GM10266 (cell line): ENCODE data around the gene UFM1.
A peak's percentile ranks its signal among the peaks of the same experiment; 100 is the strongest.
"Not testable (repeated sequence)": the region's sequence is repeated elsewhere in the genome, so short reads cannot be mapped to it uniquely, and the experiment has no call there.

Source experiments
- DNase-seq: peaks from one replicate; pipeline ENCODE4 v3.0.0; 2012; ENCODE audit errors: extremely low spot score
- TF ChIP-seq, protein P1 (sequence below): IDR thresholded peaks from 2 replicates; pipeline ENCODE4 v1.5.1; 2012; ENCODE audit warnings: mild to moderate bottlenecking, low read depth; ENCODE audit not compliant: control insufficient read depth, insufficient read depth; ENCODE audit errors: missing control alignments

The UFM1 gene

GRCh38 chr13:38348861-38349389, 726 bp upstream of the UFM1 start:
- DNase-seq, result no peak
- TF ChIP-seq, protein P1, sequence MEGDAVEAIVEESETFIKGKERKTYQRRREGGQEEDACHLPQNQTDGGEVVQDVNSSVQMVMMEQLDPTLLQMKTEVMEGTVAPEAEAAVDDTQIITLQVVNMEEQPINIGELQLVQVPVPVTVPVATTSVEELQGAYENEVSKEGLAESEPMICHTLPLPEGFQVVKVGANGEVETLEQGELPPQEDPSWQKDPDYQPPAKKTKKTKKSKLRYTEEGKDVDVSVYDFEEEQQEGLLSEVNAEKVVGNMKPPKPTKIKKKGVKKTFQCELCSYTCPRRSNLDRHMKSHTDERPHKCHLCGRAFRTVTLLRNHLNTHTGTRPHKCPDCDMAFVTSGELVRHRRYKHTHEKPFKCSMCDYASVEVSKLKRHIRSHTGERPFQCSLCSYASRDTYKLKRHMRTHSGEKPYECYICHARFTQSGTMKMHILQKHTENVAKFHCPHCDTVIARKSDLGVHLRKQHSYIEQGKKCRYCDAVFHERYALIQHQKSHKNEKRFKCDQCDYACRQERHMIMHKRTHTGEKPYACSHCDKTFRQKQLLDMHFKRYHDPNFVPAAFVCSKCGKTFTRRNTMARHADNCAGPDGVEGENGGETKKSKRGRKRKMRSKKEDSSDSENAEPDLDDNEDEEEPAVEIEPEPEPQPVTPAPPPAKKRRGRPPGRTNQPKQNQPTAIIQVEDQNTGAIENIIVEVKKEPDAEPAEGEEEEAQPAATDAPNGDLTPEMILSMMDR, result no peak

DNA sequence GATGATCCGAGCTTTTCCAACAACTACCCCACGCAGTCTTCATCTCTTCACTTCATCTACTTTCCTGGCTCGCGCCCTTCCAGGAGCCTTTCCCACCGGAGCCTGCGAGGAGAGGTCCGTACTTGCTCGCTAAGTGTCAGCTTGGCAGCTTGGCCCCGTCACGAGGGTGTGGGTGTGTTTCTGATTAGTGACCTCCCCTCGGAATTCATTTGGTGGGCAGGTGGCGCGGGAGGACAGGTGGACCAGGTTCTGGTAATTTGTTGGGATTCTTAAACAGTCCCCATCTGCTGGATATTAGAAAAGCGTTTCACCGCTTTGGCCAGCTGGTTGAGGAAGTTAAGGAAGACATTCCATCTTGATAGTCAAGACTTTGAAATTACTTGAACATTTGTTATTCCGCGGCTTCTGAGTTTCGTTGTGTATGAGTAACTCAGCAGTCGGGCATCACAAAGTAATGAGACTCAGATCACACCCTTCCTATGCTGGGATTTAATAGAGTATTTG, 515 bp downstream of the UFM1 start:
- TF ChIP-seq, protein P1, result no peak
- DNase-seq, result peak; percentile 18

DNA sequence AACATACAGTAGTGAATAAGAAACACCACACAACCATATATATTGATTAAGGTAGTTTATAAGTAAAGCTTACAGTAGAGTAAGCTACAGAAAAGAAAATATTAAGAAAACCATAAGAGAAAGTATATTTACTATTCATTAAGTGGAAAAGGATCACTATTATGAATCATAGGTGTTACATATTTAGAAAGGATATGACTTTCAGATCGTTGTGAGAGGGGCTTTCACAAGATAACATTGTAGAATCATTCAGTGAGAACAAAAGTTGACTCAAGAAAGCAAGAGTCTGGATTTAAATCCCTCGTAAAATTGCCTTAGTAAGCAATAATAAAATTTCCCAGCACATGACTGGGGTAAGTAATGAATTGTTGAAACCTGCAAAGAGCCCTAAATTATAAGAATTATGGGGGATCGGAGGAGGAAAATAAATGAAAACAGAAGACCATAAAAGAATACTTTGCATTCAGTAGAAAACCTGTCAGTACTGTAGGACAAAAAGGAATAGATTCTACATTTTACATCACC, 6.0 kb downstream of the UFM1 start:
- TF ChIP-seq, protein P1, result no peak

DNA sequence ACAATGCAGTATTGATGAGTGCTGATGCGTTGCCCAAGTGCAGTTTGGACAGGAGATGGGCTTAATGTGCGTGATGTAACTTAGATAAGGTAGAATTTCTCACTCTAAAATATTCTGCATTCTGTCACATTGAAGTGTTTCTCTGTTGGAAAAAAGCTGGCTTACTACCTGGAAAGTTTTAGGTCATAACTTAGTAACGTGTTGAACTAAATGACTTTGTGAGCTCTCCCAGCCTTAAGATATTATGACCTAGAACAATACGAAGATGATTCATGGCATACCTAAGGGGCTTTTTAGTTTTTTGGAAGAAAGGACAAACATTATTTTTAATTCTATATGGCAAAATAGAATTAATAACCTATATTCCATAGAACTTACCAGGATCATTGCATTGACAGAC, 9.0 kb downstream of the UFM1 start:
- no peak for DNase-seq
- TF ChIP-seq, protein P1, result no peak

More for the DNA sequence above, 6.0 kb downstream of the UFM1 start:
- DNase-seq, result no peak

DNA sequence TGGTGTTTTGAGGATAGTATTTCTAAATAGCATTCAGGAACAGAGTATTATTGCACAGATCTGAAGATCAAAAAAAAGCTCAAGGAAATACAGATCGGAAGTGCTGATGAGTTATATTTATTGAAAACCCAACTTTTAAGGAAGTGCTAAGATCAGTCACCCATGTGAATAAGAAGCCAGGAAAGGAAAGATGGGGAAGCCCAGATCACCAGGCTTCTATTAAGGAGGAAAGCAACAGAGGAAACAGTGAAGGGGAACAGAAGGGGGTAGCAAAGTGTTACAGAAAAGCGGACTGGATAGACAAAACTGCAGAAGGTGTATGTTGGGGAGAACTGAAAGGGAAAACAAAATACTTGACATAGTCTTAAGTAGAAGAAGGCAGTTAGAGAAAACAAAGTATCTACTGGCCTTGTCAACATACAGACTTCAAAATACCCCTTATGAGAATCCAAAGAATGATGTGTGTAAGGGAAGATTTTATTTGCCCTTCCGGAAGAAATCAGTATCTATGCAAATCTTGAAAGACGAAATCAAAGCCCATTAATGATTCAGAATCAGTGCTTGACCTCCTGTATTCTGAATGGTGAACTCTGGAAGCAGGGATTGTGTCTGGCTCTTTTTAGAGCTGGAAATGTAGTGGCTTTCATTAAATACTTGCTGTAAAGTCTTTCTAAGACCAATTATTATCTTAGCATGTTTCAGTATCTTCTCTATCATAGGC, 12.1 kb downstream of the UFM1 start:
- DNase-seq, result no peak
- TF ChIP-seq, protein P1, result no peak

DNA sequence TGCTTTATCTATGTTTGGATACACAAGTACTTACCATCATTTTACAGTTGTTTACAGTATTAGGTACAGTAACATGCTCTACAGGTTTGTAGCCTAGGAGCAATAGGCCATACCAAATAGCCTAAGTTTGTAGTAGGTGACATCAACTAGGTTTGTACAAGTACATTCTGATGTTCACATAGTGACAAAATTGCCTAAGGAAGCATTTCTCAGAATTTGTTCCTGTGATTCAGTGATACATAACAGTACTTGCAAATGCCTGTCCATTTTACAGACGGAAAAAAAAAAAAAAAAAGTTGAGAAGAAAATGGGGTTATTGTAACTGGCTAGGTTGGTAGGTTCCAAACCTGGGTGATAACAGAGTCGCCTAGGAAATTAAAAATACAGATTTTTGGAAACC, 13.6 kb downstream of the UFM1 start:
- TF ChIP-seq, protein P1, result no peak

GRCh38 chr13:38363746-38364145, 14.1 kb downstream of the UFM1 start:
- not testable (repeated sequence) for DNase-seq

More for the DNA sequence above, 13.6 kb downstream of the UFM1 start:
- DNase-seq, result no peak
